Thoracic aorta (tissue), 2 donors: ENCODE data around the gene PTPRO. TPM values are rescaled to one million over a fixed set of nuclear protein-coding genes. Genes with fewer than 3 reads are reported as not detected.

Experiments
- ATAC-seq: fragments of 150-250 bp; one replicate; pipeline ENCODE4 v1.8.0; 2017; ENCODE audit warnings: low read depth; ENCODE audit not compliant: insufficient number of reproducible peaks, low FRiP score
- DNase-seq: peaks from one replicate; pipeline ENCODE4 v3.0.0-alpha.2; 2020; ENCODE audit warnings: low spot score
- H3K27ac ChIP-seq, 2 donors: fragments of 200-600 bp; sonication (generic); 1 replicate in 1 of 2; 2 replicates in 1 of 2; pipeline ENCODE4 v1.5.1; 2016; ENCODE audit warnings: mild to moderate bottlenecking in 2 of 2, moderate library complexity in 2 of 2
- H3K27me3 ChIP-seq: fragments of 200-600 bp; sonication (generic); replicated peaks from 2 replicates; pipeline ENCODE4 v1.6.0; 2016; ENCODE audit warnings: mild to moderate bottlenecking; ENCODE audit not compliant: insufficient read depth
- H3K36me3 ChIP-seq: fragments of 200-600 bp; sonication (generic); one replicate; pipeline ENCODE4 v1.5.1; 2016
- H3K4me1 ChIP-seq, 2 donors: fragments of 200-600 bp; sonication (generic); 1 replicate in 1 of 2; 2 replicates in 1 of 2; pipeline versions ENCODE4 v1.5.1 to v1.6.0; 2016; ENCODE audit warnings: low read depth in 2 of 2, mild to moderate bottlenecking in 1 of 2; ENCODE audit not compliant: control insufficient read depth in 1 of 2
- H3K4me3 ChIP-seq: fragments of 200-600 bp; sonication (generic); 2 replicates; pipeline ENCODE4 v1.5.1; 2016; ENCODE audit warnings: mild to moderate bottlenecking
- H3K9me3 ChIP-seq: fragments of 200-600 bp; sonication (generic); 2 replicates; pipeline ENCODE4 v1.5.1; 2016
- total RNA-seq, 2 donors: library from RNA; depleted of rRNA; stranded (reverse); fragments of >200 nt; gene quantifications; one replicate each; pipeline versions ENCODE4 v1.1.0 to v1.2.3, GENCODE V29; 2016
- TF ChIP-seq, protein P1 (sequence below): fragments of 200-600 bp; sonication (generic); IDR thresholded peaks from one replicate; pipeline ENCODE4 v1.5.1; 2019; ENCODE audit warnings: antibody characterized with exemption

Gene PTPRO
- total RNA-seq, 2 donors from 2014 or later, result 11.9 to 19.5 TPM

DNA sequence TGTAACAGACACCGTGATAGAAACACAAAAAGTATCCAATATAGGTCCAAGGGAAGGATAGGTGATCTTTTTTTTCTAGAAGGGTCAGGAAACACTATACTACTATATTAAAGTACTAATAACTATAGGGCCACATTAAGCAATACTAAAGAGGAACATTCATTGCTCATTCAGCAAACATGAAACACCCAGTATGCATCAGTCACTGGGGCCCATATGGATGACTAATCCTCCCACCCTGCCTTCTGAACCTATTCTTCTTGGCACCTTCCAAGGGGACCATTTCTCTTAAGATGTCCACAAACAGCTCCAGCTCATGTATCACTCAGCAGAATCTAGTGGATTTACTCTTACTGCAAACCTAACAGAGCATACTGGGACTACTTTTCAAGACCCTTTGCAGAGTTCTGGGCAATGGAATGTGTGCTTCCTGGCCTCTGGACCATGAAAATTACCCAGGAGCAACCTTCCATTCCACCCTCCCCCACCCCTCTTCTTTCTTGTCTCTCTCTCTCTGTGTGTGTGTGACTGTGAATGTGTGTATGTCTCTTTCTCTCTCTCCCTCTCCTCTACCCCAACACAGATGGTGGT lies 279.0 kb downstream of the PTPRO start:
- H3K9me3 ChIP-seq, result no peaks in the 10 kb centered on the region
- ATAC-seq (no peak), DNase-seq (no peak)
- no peaks in the 10 kb centered on the region for H3K27me3 ChIP-seq
- peaks cover 14 to 15% of the 10 kb centered on the region in 2 donors for H3K4me1 ChIP-seq
- no peak overlapping the region for H3K27ac ChIP-seq
- no peaks in the 10 kb centered on the region for H3K36me3 ChIP-seq
- TF ChIP-seq, protein P1, sequence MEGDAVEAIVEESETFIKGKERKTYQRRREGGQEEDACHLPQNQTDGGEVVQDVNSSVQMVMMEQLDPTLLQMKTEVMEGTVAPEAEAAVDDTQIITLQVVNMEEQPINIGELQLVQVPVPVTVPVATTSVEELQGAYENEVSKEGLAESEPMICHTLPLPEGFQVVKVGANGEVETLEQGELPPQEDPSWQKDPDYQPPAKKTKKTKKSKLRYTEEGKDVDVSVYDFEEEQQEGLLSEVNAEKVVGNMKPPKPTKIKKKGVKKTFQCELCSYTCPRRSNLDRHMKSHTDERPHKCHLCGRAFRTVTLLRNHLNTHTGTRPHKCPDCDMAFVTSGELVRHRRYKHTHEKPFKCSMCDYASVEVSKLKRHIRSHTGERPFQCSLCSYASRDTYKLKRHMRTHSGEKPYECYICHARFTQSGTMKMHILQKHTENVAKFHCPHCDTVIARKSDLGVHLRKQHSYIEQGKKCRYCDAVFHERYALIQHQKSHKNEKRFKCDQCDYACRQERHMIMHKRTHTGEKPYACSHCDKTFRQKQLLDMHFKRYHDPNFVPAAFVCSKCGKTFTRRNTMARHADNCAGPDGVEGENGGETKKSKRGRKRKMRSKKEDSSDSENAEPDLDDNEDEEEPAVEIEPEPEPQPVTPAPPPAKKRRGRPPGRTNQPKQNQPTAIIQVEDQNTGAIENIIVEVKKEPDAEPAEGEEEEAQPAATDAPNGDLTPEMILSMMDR, result no peak
- no peak overlapping the region for H3K4me3 ChIP-seq

DNA sequence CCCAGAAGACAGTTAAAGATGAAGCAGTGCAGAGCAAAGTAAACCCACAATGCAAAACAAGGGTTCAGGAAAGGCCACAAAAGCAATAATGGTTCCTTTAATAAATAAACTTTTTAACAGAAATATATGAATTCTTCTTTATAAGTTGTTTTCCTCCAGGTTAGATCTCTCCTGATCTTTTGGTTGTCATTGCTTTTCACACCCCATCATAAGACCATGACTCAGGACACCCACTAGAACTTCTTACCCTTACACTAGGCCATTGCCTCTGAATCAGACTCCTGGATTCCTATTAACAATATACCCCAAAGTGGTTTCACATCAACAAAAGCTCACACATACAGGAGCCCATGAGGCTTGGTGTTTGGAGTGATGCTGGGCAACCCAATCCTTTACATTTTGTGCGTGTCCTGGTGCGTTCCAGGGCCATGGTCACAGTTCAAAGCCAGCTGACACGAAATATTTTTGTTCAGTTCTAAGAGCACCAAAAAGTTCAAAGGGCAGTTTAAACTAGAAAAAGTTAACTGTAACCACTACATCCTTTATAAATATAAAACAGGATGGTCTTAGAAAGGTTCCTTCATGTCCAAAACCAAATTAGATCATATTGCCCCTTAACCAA lies 279.9 kb downstream of the PTPRO start:
- H3K27me3 ChIP-seq, result no peaks in the 10 kb centered on the region

DNA sequence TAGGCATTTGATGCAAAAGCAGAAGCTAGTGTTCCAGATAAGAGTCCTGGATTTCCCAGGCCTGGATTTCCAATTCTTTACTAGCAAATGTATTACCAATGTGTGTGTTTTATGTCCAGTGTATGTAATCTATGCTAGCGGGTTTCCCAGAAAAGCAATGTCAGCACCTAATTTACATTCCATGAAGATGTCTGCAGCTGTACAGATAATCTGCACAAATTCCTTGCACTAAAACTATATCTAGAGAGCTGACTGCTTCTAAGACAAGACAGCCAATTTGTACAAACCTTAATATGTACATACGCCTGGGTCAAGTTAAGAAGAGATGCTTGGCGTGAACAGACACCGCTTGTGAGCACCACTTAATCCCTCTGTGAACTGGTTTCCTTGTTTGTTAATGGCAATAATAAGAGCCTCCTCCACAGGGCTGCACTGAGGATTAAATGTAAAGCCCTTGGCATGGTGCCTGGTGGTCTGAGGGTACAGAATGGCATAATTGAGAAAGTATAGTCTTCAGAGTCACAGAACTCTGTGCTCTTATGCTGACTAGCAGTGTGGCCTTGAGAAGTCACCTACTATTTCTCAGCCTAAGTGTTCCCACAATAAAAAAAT lies 281.3 kb downstream of the PTPRO start:
- no peak for DNase-seq
- Histone ChIP-seq H3K4me3 (no peak overlapping the region), H3K9me3 (no peaks in the 10 kb centered on the region), H3K4me1 (peaks cover 14% of the 10 kb centered on the region in 2 donors), H3K36me3 (no peaks in the 10 kb centered on the region), H3K27me3 (no peaks in the 10 kb centered on the region), H3K27ac (no peak overlapping the region)
- TF ChIP-seq, protein P1, result no peak
- ATAC-seq, result no peak

More for the DNA sequence above, 279.9 kb downstream of the PTPRO start:
- TF ChIP-seq, protein P1, result no peak
- ATAC-seq (no peak), DNase-seq (no peak)
- Histone ChIP-seq H3K4me1 (peaks cover 14 to 15% of the 10 kb centered on the region in 2 donors), H3K9me3 (no peaks in the 10 kb centered on the region), H3K36me3 (no peaks in the 10 kb centered on the region), H3K4me3 (no peak overlapping the region), H3K27ac (no peak overlapping the region)

DNA sequence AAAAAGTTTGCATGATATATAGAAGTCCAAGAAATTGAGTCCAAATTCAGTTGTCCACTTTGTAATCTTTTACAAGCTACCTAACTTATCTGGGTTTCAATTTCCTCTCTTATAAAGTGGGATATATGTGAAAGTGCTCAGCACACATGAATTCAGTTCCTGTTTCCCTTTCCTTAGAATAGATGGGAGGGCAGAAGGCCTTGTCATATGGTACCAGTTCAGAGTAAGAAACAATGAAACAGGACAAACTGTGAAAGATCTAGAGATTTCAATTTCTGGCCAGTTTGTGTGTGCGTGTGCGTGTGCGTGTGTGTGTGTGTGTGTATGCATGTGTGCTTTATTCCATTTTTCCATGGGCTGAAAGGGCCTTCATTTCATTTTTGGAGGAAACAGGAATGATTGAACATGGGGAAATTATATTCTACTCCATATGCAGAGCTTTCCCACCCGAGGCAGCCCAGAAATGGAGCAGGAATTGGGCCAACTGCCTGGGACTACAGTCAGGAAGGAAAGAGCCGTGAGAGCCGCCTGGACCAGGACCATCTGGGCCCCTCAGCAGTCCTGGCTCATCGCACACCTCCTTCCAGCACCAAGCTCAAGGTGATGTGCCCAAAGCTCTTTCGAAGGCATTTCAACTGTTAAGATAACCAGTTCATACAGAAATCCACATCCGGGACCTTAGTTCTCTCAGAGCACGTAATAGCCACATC lies 283.7 kb downstream of the PTPRO start:
- Histone ChIP-seq H3K27me3 (no peaks in the 10 kb centered on the region), H3K4me1 (no peaks in the 10 kb centered on the region), H3K9me3 (no peaks in the 10 kb centered on the region), H3K27ac (no peak overlapping the region), H3K4me3 (no peak overlapping the region), H3K36me3 (no peaks in the 10 kb centered on the region)
- TF ChIP-seq, protein P1, result no peak
- DNase-seq (no peak), ATAC-seq (no peak)

DNA sequence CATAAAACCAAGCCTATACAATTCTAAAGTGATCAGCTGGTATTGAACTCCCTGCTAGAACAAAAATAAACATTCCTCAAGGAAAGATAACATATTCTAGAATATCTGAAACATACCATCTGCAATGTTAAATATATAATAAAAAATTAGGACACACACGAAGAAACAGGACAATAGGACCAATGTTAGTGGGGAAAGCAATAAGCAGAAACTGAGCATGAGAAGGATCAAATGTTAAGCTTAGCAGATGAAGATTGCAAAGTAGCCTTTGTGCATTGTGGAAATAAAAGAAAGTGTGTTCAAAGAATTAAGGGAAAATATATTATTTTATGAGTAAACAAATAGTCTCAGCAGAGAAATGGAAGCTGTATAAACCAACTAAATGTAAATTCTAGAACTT lies 286.1 kb downstream of the PTPRO start:
- no peaks in the 10 kb centered on the region for H3K36me3 ChIP-seq
- ATAC-seq, result no peak
- TF ChIP-seq, protein P1, result no peak
- no peak overlapping the region for H3K27ac ChIP-seq
- H3K4me1 ChIP-seq, result no peaks in the 10 kb centered on the region
- H3K9me3 ChIP-seq, result no peaks in the 10 kb centered on the region
- no peak overlapping the region for H3K4me3 ChIP-seq
- no peak for DNase-seq
- no peaks in the 10 kb centered on the region for H3K27me3 ChIP-seq
